GM12891 (cell line): ENCODE results near the gene FBXL20.
A peak's percentile ranks its signal among the peaks of the same experiment; 100 is the strongest.

ENCODE experiments used
- DNase-seq: peaks from one replicate; pipeline ENCODE4 v3.0.0; 2011; ENCODE audit warnings: low spot score; ENCODE audit not compliant: insufficient read length
- FAIRE-seq: peaks from 2 replicates; lab custom pipeline; 2011; peaks lifted over from hg19 to GRCh38; lab: Jason Lieb, UNC
- PAX5 ChIP-seq: IDR thresholded peaks from 2 replicates; pipeline ENCODE4 v1.6.1; 2011; ENCODE audit warnings: low read length, moderate library complexity, mild to moderate bottlenecking; ENCODE audit not compliant: insufficient read depth, severe bottlenecking
- POLR2A ChIP-seq: IDR thresholded peaks from 2 replicates; pipeline ENCODE4 v1.6.1; 2011; ENCODE audit warnings: low read depth, low read length, control low read depth
- POLR2AphosphoS5 ChIP-seq: IDR thresholded peaks from 2 replicates; pipeline ENCODE4 v1.6.1; 2011; ENCODE audit warnings: low read depth, low read length, control low read depth
- POU2F2 ChIP-seq: IDR thresholded peaks from 2 replicates; pipeline ENCODE4 v1.6.1; 2011; ENCODE audit warnings: low read depth, mild to moderate bottlenecking, control low read depth, low read length, moderate library complexity
- SPI1 ChIP-seq: IDR thresholded peaks from 2 replicates; pipeline ENCODE4 v1.6.1; 2011; ENCODE audit warnings: low read depth, low read length, control low read depth
- TAF1 ChIP-seq: IDR thresholded peaks from 2 replicates; pipeline ENCODE4 v1.6.1; 2011; ENCODE audit warnings: low read depth, low read length, control low read depth

Gene FBXL20

DNA sequence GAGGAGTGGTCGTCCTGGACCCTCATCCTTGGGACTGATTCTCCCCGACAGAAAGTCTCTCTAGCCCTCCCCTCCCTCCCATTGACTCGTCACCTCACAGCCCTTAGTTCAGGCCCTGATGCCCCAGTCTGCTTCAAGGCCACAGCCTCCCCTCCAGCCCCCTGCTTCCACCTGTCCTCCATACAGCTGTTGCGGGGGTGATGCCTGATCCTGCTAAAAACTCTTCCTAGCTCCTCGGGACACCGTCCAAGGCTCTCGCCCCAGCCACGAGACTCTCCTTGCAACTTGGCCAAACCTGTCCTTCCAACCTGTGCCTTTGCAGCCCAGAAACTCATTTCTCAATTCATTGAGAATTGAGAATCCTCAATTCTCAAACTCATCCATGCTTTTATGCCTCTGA, 182.5 kb downstream of the FBXL20 start:
- no peak for DNase-seq
- no peak for TF ChIP-seq PAX5
- no peak for TF ChIP-seq POU2F2
- TF ChIP-seq POLR2AphosphoS5, result no peak
- no peak for FAIRE-seq

DNA sequence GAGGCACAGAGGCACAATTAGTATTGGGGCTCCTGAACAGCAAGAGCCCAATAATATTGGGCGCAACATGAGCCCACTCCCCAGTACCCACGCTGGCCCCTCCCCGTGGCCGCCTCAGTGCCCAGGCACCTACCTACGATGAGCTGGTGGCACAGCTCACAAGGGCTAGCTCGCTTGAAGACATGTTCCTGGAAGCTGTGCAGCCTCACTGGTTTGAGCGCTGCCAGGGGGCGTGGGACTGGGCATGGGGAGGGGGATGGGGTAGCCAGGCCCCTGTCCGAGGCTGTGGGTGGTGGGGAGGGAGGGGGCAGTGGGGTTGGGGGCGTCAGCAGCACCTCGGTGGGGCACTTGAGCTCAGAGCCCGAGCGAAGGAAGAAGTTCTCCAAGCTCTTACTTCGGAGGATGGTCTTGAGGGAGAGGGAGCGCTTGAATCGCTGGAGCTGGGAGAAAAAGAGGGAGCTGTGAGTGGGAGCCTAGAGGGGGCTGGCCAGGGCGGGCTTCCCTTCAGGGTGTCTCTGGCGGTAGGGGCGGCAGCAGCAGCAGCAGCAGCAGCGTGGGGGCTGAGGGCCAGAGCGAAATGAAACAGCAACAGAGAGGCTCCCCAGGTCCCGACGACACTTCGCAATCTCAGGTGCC, 183.6 kb downstream of the FBXL20 start:
- no peak for TF ChIP-seq SPI1
- TF ChIP-seq TAF1, result no peak
- TF ChIP-seq POLR2AphosphoS5, result no peak
- no peak for TF ChIP-seq POU2F2
- no peak for TF ChIP-seq POLR2A
- FAIRE-seq (no peak), DNase-seq (no peak)

DNA sequence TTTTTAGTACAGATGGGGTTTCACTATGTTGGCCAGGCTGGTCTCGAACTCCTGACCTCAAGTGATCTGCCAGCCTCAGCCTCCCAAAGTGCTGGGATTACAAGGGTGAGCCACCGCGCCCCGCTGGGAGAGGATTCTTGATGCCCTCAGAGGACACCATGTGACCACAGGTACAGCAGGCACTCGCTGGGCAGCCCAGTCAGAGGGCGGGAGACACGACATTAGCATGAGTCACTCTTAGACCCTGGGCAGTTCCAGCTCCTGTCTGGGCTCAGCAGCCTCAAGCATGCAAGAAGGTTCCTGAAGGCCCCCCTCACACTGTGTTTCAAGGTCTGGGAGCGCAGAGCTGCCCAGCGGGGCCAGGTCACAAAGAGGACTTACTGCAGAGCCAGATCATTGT, 187.6 kb downstream of the FBXL20 start:
- DNase-seq (no peak), FAIRE-seq (no peak)
- TF ChIP-seq TAF1, result no peak
- no peak for TF ChIP-seq POLR2A
- TF ChIP-seq PAX5, result no peak
- TF ChIP-seq POU2F2, result no peak
- no peak for TF ChIP-seq POLR2AphosphoS5
- no peak for TF ChIP-seq SPI1

DNA sequence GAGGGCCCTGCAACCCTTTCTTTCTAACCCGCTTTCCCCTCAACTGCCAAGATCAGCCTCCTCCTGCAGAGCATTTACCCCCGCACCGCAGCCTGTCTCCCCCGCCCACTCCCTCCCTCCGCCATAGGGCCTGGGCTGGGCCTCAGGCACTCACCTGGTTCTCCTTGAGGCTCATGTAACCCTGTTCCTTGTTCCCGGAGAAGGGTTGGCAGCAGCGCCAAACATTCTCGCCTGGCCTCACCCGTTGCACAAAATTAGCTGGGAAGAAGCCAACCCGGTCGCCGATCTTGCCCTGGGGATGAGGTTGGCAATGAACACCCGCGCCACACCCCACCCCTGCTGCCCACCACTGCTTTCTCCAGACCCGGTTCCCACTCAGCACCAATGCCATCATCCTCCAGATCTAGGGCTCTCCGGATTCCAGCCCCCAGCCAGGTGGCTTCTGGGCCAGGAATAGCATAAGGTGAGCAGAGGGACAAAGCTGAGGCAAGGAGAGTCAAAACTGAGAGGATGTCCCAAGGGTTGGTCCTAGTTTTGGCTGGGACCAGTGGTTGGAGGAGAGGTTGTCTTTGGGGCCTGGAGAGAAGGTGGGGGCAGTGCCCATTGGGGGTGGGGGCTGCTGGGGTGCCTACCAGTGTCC, 188.5 kb downstream of the FBXL20 start:
- FAIRE-seq (no peak), DNase-seq (no peak)
- no peak for TF ChIP-seq POLR2A
- no peak for TF ChIP-seq TAF1
- TF ChIP-seq POU2F2, result no peak
- TF ChIP-seq POLR2AphosphoS5, result no peak
- no peak for TF ChIP-seq PAX5
- no peak for TF ChIP-seq SPI1

DNA sequence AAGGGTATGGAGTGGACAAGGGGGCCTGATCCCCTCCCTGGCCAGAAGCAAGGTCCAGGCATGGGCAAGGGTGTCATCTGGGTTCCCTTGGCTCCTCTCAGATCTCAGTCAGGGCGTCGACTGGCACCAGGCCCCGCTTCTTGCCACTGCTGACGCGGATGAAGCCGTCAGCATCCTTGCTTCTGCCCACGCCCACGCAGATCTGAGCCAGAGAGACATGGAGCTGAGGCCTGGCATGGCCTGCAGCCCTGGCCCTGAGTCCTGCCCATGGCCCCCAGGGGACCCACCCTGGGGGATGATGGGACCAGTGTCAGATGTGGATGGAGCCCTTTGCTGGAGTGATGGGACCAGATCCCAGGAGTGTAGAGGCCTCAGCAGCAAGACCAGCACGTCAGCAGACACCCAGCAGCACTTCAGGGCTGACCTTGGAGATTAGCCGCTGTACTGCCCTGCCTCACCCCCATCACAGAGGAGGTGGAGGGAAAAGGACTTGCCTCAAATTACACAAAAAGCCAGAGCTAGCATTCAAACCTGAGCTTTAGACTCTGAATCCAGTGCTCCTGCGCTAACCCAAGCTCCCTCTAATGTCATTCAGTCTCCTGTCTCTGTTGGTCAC, 189.1 kb downstream of the FBXL20 start:
- TF ChIP-seq POU2F2 (no peak), SPI1 (no peak), TAF1 (no peak), POLR2A (no peak), POLR2AphosphoS5 (no peak)
- no peak for FAIRE-seq

DNA sequence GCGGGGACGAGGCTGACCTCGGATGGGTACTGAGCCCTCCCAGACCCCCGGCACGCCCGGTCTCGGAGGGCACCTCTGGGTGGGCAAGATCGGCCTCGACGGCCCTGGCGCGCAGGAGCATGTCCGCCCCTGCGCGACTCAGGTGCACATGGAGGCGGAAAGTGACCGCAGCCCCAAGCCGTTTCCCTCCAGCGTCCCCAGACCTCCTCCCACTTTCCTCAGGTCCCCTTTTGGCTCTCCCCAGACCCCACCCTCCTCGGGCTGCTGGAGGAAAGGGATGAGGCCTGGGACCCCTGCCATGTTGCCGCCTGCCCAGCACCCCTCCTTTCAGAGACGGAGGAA, 191.4 kb downstream of the FBXL20 start:
- no peak for TF ChIP-seq TAF1
- TF ChIP-seq SPI1, result no peak
- no peak for TF ChIP-seq POU2F2
- TF ChIP-seq POLR2AphosphoS5, result no peak
- TF ChIP-seq PAX5, result no peak
- DNase-seq (no peak), FAIRE-seq (no peak)

More for the DNA sequence above, 189.1 kb downstream of the FBXL20 start:
- no peak for DNase-seq

DNA sequence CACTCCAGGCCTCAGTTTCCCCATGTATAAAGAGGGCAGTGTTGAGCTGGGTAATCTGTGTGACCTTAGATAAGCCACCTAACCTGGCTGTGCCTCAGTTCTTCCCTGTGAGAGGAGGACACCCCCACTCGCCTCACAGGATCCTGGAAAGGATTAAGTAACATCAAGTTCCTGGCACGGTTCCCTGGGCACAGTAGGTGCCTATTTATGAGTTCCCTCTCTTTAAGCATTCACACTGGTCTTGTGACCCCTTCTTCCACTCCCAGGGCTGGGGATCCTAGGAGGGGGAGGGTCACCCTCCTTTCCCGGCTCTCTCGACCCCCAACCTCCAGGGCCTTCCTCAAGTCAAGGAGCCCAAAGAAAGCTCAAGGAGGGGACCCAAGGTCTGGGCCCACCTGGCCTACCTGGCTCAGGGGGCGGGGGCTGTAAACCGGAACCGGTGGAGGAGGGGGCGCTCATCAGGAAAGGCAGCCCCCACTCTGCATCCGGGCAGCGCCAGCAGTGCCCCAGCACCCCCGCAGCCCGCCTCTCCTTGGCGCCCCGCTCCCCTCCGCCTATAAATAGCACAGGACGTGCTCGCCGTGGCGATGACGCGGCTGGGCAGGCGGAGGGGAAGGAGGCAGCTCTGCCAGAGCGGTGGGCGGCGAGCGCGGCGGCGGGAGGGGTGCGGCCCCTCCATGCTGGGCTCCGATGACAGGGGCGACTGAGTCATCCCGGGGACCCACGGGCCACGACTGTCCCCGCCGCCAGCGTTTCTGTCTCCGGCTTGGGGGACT, 191.9 kb downstream of the FBXL20 start:
- FAIRE-seq (no peak), DNase-seq (no peak)
- TF ChIP-seq SPI1, result no peak
- no peak for TF ChIP-seq PAX5
- TF ChIP-seq POLR2AphosphoS5, result no peak
- no peak for TF ChIP-seq POLR2A
- TF ChIP-seq POU2F2, result no peak
- no peak for TF ChIP-seq TAF1

DNA sequence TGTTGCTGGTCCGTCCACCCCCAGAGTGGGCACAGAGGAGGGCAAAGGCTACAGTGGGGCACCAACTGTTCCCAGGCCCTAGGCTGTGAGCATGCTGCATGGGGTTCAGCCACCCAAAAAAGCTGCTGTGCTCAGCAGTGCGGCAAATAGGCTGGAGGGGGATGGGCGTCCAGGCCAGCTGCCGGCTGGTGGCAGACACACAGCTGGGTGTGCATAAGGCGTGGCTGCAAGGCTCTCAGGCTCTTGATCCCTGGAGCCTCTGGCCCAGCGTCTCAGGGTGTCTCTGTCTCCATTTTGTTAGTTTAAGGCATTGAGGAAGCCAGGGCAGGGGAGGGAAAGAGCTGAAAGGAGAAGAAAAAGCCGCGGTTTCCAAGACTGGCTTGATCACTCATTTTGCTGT, 192.5 kb downstream of the FBXL20 start:
- DNase-seq, result peak; percentile 81
- peak; percentile 99 for FAIRE-seq
- TF ChIP-seq PAX5 (peak; percentile 91), SPI1 (no peak)

DNA sequence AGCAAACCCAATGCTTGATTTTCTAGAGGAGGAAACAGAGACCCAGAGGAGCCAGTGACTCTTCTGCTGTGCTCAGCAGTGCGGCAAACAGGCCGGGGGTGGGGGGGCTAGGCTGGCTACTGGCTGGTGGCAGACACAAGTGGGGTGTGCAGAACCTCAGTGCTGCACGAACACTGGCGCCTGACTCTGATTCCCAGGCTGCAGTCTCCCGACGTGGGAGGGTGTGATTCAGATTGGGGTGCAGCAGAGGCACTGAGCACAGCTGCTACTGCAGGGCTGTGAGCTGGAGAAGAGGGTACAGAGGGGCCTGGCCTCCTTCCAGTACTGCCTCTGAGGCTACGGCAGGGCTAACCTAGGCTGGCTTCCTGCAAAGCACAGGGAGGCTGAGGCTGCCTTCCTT, 193.3 kb downstream of the FBXL20 start:
- FAIRE-seq, result peak; percentile 82
- TF ChIP-seq SPI1 (no peak), TAF1 (no peak)

DNA sequence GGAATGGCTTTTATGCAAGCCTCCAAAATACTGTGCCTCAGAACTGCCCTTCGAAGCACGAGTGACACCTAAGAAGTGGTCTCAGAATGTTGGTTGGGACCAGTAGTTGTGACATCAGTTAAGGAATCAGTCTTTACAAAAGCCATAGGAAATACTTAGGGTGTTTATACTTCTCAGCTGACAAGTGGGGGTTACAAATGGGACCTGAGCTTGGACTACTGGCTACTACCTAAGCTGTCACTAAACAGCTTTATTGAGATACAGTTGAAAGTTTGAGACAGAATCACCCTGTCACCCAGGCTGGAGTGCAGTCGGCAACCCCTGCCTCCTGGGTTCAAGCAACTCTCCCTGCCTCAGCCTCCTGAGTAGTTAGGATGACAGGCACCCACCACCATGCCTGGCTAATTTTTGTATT, 196.3 kb downstream of the FBXL20 start:
- no peak for DNase-seq
- FAIRE-seq, result no peak
- TF ChIP-seq SPI1, result no peak
- TF ChIP-seq POLR2A, result no peak; the same call in 1 of the 2 replicates
- TF ChIP-seq POLR2AphosphoS5, result peak; percentile 41; the same call in 1 of the 2 replicates

More for the DNA sequence above, 193.3 kb downstream of the FBXL20 start:
- DNase-seq, result no peak
